ENCODE results near the gene MYH15.
"Not testable (repeated sequence)": the region's sequence is repeated elsewhere in the genome, so short reads cannot be mapped to it uniquely, and the experiment has no call there.

The MYH15 gene

DNA sequence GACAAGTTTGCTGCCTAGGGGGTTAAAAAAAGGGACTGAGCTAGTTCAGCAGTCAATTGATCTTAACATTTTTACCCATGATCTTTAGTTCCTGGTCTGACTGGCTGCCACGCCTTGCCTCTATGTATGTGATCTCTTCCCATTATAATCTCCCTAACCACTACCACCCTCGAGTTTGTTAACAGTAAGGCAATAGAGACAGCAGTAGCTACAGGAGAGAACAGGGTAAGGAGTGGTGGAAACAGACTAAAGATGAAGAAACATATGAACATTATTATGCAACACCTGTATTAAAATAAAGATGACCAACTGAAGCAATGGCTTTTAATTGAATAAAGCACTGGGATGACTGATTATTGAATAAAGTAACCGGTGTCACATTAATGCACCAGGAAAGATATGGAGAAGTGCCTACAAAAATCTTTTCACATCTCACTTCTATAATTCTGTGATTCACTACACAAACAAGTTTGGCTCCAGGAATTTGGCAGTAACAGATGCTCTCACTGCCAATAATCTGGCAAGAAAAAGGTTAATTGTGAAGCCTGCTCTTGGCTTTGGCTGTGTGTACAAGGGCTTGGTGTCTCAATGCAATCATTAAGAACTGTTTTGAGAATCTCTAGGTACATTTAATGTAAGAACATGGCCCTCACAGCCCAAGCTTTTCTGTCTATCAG lies 118.3 kb downstream of the MYH15 start:
- Histone ChIP-seq H3K27ac (no peak overlapping the region), H3K9ac (ENCODE audit: insufficient read length) (no peak overlapping the region), H3K4me3 (no peak overlapping the region), H3K9me3 (ENCODE audit: low read depth, low read length) (no peaks in the 10 kb centered on the region), H3K36me3 (ENCODE audit: insufficient read depth, low read length) (no peaks in the 10 kb centered on the region)
- DNase-seq (ENCODE audit: low read depth, low spot score), result no peak
- TF ChIP-seq POLR2AphosphoS5 (IDR thresholded peaks at IDR 0.05; ENCODE audit: borderline replicate concordance, low read depth, low read length) (no peak), EZH2 (IDR thresholded peaks at IDR 0.05) (no peak), FOXP2 (optimal IDR thresholded peaks at IDR 0.05; ENCODE audit: control extremely low read depth, extremely low read length, insufficient read depth) (no peak)

DNA sequence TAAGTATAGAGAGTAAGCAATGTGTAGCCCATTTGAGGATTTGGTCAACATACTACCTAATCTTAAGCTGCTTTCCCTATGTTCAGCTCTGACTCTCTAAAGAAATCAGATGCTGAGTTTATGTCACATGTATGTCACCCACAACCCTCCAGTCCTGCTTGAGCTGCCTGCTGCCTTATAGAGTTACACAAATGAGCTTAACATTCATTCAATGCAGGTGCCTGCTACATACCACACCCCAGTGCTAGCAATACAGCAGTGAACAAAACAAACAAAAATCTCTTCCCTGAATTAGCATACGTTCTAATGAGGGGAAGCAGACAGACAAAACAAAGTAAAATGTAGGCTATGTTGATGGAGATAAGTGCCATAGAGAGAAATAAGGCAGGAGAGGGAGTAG lies 121.0 kb downstream of the MYH15 start:
- TF ChIP-seq EZH2 (IDR thresholded peaks at IDR 0.05), result no peak
- TF ChIP-seq POLR2AphosphoS5 (IDR thresholded peaks at IDR 0.05; ENCODE audit: borderline replicate concordance, low read depth, low read length), result no peak
- no peak for TF ChIP-seq FOXP2 (optimal IDR thresholded peaks at IDR 0.05; ENCODE audit: control extremely low read depth, extremely low read length, insufficient read depth)
- Histone ChIP-seq H3K9me3 (ENCODE audit: low read depth, low read length) (no peaks in the 10 kb centered on the region), H3K9ac (ENCODE audit: insufficient read length) (no peak overlapping the region), H3K4me3 (no peak overlapping the region), H3K36me3 (ENCODE audit: insufficient read depth, low read length) (no peaks in the 10 kb centered on the region), H3K27ac (no peak overlapping the region)
- no peak for DNase-seq (ENCODE audit: low read depth, low spot score)

DNA sequence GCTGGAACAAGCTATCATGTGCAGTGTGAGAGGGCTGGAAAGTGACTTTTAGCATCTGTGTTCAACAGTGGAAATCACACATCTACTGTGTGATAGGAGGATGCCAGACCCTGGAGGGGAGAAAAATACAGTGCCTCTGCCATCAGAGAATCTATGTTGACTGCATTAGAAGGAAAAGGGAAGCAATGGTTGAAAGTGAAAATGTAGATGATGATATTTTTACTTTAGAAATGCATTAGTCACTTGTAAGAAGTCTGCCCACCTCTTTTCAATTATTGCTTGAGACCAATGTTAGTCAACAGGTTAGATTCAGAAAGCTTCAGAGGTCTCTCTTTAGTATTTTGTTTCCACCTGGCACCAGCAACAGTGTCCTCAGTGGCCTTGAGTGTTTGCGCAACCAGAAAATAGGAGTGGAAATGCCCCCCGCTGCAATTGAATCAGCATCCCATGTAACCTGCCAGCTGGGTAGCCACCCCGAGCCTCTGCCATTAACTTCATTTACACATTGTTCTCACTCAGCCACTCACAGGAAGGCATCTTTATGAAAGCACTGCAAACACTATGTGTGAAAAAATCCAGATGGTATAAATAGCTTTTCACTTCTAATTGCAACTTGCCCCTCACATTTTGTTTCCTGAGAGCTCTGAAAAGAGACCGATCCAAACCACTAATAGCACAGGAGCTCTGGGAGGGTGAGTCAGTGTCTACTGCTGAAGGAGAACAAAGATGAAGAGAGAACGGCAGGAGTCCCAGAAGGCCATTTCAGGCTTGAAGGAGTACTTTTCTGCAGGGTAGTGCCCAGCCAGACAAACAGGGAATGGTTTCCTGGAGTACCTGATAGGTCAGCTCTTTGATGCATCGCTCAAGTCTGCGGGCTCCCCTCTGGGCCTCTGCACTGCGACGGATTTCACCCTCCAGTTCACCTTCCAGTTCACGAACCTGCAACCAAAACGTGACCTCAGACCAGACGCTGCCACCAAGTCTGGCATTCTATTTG lies 122.0 kb downstream of the MYH15 start:
- TF ChIP-seq EZH2 (IDR thresholded peaks at IDR 0.05) (no peak), FOXP2 (optimal IDR thresholded peaks at IDR 0.05; ENCODE audit: control extremely low read depth, extremely low read length, insufficient read depth) (no peak), POLR2AphosphoS5 (IDR thresholded peaks at IDR 0.05; ENCODE audit: borderline replicate concordance, low read depth, low read length) (no peak)
- DNase-seq (ENCODE audit: low read depth, low spot score), result no peak
- Histone ChIP-seq H3K36me3 (ENCODE audit: insufficient read depth, low read length) (no peaks in the 10 kb centered on the region), H3K9ac (ENCODE audit: insufficient read length) (no peak overlapping the region), H3K27ac (no peak overlapping the region), H3K9me3 (ENCODE audit: low read depth, low read length) (no peaks in the 10 kb centered on the region), H3K4me3 (no peak overlapping the region)

DNA sequence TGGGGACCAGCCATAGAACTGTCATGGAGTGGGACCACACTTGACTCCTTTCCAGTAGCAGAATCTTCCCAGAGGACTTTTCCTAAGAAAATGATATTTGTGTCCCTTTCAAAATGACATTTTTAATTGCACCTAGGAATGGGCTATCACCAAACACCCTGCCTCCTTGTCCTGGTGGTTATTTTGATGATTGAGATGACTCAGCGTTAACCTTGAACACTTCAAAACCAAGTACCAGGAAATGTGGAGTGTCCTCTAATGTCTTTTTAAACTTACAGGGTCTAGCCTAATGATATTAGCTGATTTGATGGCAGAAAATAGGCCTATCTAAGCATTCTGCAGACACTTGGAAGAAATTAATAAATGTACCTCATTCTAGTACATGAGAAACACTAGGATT lies 123.3 kb downstream of the MYH15 start:
- Histone ChIP-seq H3K4me3 (no peak overlapping the region), H3K27ac (no peak overlapping the region), H3K9ac (ENCODE audit: insufficient read length) (no peak overlapping the region), H3K9me3 (ENCODE audit: low read depth, low read length) (no peaks in the 10 kb centered on the region), H3K36me3 (ENCODE audit: insufficient read depth, low read length) (no peaks in the 10 kb centered on the region)
- no peak for DNase-seq (ENCODE audit: low read depth, low spot score)
- no peak for TF ChIP-seq POLR2AphosphoS5 (IDR thresholded peaks at IDR 0.05; ENCODE audit: borderline replicate concordance, low read depth, low read length)
- TF ChIP-seq FOXP2 (optimal IDR thresholded peaks at IDR 0.05; ENCODE audit: control extremely low read depth, extremely low read length, insufficient read depth), result no peak
- no peak for TF ChIP-seq EZH2 (IDR thresholded peaks at IDR 0.05)

DNA sequence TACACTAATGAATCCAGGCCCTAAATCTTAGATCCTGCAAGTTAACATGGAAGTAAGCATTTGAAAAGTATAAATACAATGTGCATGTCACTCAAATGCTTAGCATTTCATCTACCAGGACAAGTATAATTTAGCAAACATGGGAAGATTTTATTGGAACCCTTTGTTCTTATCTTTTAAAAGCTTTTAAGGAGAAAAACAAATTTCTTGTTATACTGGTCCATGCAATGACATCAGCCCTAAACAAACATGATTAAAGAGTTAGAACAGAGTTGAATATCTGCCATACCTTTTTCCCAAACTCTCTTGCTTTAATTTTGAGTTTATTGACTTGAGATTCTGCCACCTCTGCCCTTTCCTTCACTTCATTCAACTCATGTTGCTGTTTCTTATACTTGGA lies 127.1 kb downstream of the MYH15 start:
- no peak for DNase-seq (ENCODE audit: low read depth, low spot score)
- no peak overlapping the region for H3K4me3 ChIP-seq
- H3K27ac ChIP-seq, result no peak overlapping the region
- no peaks in the 10 kb centered on the region for H3K36me3 ChIP-seq (ENCODE audit: insufficient read depth, low read length)
- TF ChIP-seq EZH2 (IDR thresholded peaks at IDR 0.05) (no peak), FOXP2 (optimal IDR thresholded peaks at IDR 0.05; ENCODE audit: control extremely low read depth, extremely low read length, insufficient read depth) (no peak), POLR2AphosphoS5 (IDR thresholded peaks at IDR 0.05; ENCODE audit: borderline replicate concordance, low read depth, low read length) (no peak)
- no peak overlapping the region for H3K9ac ChIP-seq (ENCODE audit: insufficient read length)
- no peaks in the 10 kb centered on the region for H3K9me3 ChIP-seq (ENCODE audit: low read depth, low read length)

DNA sequence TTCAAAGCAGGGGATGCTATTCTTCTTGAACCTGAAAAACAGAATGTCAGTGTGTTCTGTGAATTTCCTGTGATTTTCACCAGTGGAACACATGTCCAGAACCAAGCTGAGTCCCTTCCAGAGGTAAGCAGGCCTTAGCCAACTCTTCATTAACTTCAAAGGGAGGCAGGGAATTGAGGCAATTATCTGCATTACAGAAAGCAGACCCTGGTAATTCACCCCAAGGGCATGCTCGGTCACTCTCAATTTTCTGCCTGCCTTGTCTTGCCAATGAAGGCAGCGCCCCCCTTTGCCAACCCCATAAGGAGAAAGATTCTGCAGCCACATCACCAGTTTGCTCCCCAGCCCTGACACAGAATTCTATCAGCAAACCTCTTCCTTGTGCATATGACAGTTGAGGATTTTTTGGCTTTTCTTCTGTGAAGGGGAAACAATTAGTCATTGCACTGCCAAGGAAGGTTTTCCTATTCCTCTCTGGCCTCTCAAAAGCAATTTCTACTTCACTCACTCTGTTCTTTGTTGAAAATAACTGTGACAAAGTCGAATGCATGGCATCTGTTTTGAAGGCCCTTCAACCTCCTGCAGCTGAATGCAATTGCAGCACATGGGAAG lies 128.8 kb downstream of the MYH15 start:
- no peak overlapping the region for H3K27ac ChIP-seq
- no peak for DNase-seq (ENCODE audit: low read depth, low spot score)
- TF ChIP-seq POLR2AphosphoS5 (IDR thresholded peaks at IDR 0.05; ENCODE audit: borderline replicate concordance, low read depth, low read length), result no peak
- no peak for TF ChIP-seq EZH2 (IDR thresholded peaks at IDR 0.05)
- TF ChIP-seq FOXP2 (optimal IDR thresholded peaks at IDR 0.05; ENCODE audit: control extremely low read depth, extremely low read length, insufficient read depth), result no peak

DNA sequence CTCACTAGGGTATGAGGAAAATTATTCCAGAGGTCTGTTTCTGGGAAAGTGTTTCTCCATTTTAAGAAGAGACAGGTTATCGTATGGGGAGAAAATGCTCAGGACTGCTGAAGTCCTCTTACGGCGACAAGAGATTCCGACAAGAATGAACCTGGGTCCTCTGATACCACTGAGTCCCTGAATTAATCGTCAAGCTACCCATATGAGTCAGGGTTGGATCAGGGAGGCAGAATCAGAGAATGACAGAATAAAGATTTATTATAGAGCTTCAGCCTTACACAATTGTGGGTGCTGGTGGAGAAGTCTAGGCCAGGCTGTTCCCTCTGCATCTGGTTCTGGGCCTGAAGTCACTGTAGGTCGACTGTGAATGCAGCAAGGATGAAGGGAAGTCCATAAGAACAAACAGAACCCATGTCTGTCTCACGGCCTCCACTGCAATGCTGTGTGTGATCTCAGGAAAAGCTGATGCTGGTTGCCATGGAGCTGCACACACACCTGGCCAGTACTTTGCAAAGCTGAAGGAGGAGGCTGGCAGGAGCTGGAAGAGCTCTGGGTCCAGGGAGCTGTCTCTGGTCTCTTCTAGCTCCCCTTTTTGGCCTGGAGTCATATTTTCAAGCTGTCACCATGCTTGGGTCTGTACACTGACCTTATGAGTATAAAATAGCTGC lies 130.1 kb downstream of the MYH15 start:
- no peak overlapping the region for H3K4me3 ChIP-seq
- H3K27ac ChIP-seq, result no peak overlapping the region
- no peaks in the 10 kb centered on the region for H3K36me3 ChIP-seq (ENCODE audit: insufficient read depth, low read length)
- H3K9me3 ChIP-seq (ENCODE audit: low read depth, low read length), result no peaks in the 10 kb centered on the region
- TF ChIP-seq POLR2AphosphoS5 (IDR thresholded peaks at IDR 0.05; ENCODE audit: borderline replicate concordance, low read depth, low read length) (no peak), FOXP2 (optimal IDR thresholded peaks at IDR 0.05; ENCODE audit: control extremely low read depth, extremely low read length, insufficient read depth) (no peak), EZH2 (IDR thresholded peaks at IDR 0.05) (no peak)
- no peak overlapping the region for H3K9ac ChIP-seq (ENCODE audit: insufficient read length)
- DNase-seq (ENCODE audit: low read depth, low spot score), result no peak

More for the DNA sequence above, 128.8 kb downstream of the MYH15 start:
- H3K9ac ChIP-seq (ENCODE audit: insufficient read length), result no peak overlapping the region
- H3K9me3 ChIP-seq (ENCODE audit: low read depth, low read length), result no peaks in the 10 kb centered on the region
- H3K36me3 ChIP-seq (ENCODE audit: insufficient read depth, low read length), result no peaks in the 10 kb centered on the region
- no peak overlapping the region for H3K4me3 ChIP-seq

DNA sequence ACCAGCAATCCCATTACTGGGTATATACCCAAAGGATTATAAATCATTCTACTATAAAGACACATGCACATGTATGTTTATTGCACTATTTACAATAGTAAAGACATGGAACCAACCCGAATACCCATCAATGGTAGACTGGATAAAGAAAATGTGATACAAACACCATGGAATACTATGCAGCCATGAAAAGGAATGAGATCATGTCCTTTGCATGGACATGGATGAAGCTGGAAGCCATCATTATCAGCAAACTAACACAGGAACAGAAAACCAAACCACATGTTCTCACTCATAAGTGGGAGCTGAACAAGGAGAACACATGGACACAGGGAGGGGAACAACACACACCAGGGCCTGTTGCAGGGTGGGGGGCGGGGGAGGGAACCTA lies 131.4 kb downstream of the MYH15 start:
- H3K27ac ChIP-seq; DNase-seq (ENCODE audit: low read depth, low spot score); H3K4me3 ChIP-seq; H3K9ac ChIP-seq (ENCODE audit: insufficient read length); H3K9me3 ChIP-seq (ENCODE audit: low read depth, low read length); H3K36me3 ChIP-seq (ENCODE audit: insufficient read depth, low read length): not testable (repeated sequence)

Data from SK-N-MC (cell line).